Hepatocyte (in vitro differentiated cells): Measurements from ENCODE around the gene GEN1. TPM values are rescaled to one million over a fixed set of nuclear protein-coding genes. Genes with fewer than 3 reads are reported as not detected.

Experiments used
- DNase-seq: peaks from one replicate; pipeline ENCODE4 v3.0.0-alpha.2; 2016; ENCODE audit warnings: low spot score
- H2AFZ ChIP-seq: fragments of 200-600 bp; sonication (generic); 2 replicates; pipeline ENCODE4 v1.6.0; 2016; ENCODE audit warnings: antibody characterized with exemption, mild to moderate bottlenecking
- H3K27ac ChIP-seq: fragments of 200-600 bp; sonication (generic); 2 replicates; pipeline ENCODE4 v1.5.1; 2016; ENCODE audit warnings: mild to moderate bottlenecking
- H3K27me3 ChIP-seq: fragments of 200-600 bp; sonication (generic); 2 replicates; pipeline ENCODE4 v1.6.1; 2016
- H3K36me3 ChIP-seq: fragments of 200-600 bp; sonication (generic); replicated peaks from 2 replicates; pipeline ENCODE4 v1.5.1; 2016; ENCODE audit warnings: low read depth; ENCODE audit not compliant: insufficient read depth
- H3K4me1 ChIP-seq: fragments of 200-600 bp; sonication (generic); 2 replicates; pipeline ENCODE4 v1.5.1; 2016; ENCODE audit warnings: mild to moderate bottlenecking, moderate library complexity; ENCODE audit not compliant: insufficient read depth
- H3K4me2 ChIP-seq: fragments of 200-600 bp; sonication (generic); 2 replicates; pipeline ENCODE4 v1.6.0; 2016
- H3K4me3 ChIP-seq: fragments of 200-600 bp; sonication (generic); 2 replicates; pipeline ENCODE4 v1.5.1; 2016; ENCODE audit warnings: mild to moderate bottlenecking
- H3K79me2 ChIP-seq: fragments of 200-600 bp; sonication (generic); 2 replicates; pipeline ENCODE4 v1.6.0; 2017; ENCODE audit warnings: mild to moderate bottlenecking
- H3K9me2 ChIP-seq: fragments of 200-600 bp; sonication (generic); replicated peaks from 2 replicates; pipeline ENCODE4 v1.6.0; 2017; ENCODE audit warnings: mild to moderate bottlenecking; ENCODE audit not compliant: insufficient read depth
- H3K9me3 ChIP-seq: fragments of 200-600 bp; sonication (generic); 2 replicates; pipeline ENCODE4 v1.5.1; 2016; ENCODE audit warnings: low read depth, mild to moderate bottlenecking
- H4K20me1 ChIP-seq: fragments of 200-600 bp; sonication (generic); 2 replicates; pipeline ENCODE4 v1.6.0; 2016; ENCODE audit warnings: mild to moderate bottlenecking; ENCODE audit not compliant: insufficient read depth, poor library complexity, severe bottlenecking
- EZH2 ChIP-seq: fragments of 200-600 bp; sonication (generic); IDR thresholded peaks from 2 replicates; pipeline ENCODE4 v1.6.1; 2016; ENCODE audit warnings: antibody characterized with exemption, mild to moderate bottlenecking, borderline replicate concordance
- EZH2phosphoT487 ChIP-seq: fragments of 200-600 bp; sonication (generic); IDR thresholded peaks from one replicate; pipeline ENCODE4 v1.6.1; 2018; ENCODE audit warnings: antibody characterized with exemption, mild to moderate bottlenecking, low read depth, moderate library complexity; ENCODE audit not compliant: unreplicated experiment, severe bottlenecking
- WGBS: methylation state at CpG from one replicate; pipeline ENCODE4 v1.1.6; 2016; ENCODE audit warnings: low lambda C conversion rate; ENCODE audit errors: missing lambda C conversion rate; 5-methylcytosine and 5-hydroxymethylcytosine counted together
- polyA plus RNA-seq: library from polyadenylated mRNA; unstranded; fragments of >200 nt; fragmentation: Nextera tagmentation; extraction: Ambion mirVana; gene quantifications from 2 replicates; pipeline ENCODE4 v1.2.1, GENCODE V29; 2016
- total RNA-seq: library from RNA; depleted of rRNA; stranded (reverse); fragments of >200 nt; gene quantifications from 2 replicates; pipeline ENCODE4 v1.2.3, GENCODE V29; 2014
- TF ChIP-seq, protein P1 (sequence below): fragments of 200-600 bp; sonication (generic); IDR thresholded peaks from 2 replicates; pipeline ENCODE4 v1.5.1; 2016; ENCODE audit warnings: antibody characterized with exemption, mild to moderate bottlenecking; ENCODE audit not compliant: poor library complexity

The GEN1 gene
- total and polyA plus RNA-seq, 2 experiments from 2014 or later: 3.2 to 15.7 TPM

DNA sequence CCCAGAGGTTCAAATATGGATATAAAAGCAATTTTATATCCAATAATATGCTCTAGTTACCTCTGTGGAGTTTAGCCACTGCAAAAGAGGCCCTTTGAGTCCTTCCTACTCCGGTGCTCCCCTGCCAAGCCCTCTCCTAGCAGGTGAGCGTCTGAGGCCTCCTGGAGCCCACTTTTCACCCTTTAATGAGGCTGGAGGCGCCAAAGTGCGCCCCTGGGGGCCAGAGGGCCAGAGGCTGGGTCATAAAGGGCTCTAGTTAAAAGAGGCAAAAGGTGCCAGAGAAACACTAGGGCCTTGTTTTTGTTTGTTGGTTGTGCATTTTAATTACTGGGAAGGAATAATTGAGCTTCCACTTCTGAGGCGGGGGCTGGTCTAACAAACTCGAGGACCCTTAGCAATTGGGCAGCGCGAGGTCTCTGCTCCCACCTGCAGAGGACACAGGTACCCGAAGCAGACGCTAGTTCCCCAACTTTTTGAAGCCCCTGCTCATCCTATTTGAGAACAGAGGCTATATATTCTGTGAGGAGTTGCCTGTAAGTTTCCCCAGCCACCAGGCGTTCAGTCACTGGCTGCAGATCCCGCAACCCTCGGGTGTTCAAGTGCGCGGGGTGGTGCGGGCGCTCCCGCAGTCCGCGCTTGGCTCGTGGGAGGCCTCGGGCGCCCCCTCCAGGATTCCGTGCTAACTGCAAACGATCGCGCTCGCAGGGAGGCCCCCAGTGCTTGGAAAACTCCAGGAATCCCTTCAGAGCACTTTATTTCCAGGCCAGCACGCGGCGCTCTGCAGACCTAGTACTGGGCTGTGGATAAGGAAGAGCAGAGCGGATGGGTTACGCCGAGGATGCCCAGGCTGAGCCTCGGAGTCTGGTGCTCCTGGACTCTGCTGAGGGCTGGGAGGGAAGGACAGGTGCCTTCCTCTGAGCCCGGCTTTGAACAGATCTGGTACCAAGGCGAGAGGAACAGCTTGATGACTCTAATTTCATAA is 76.4 kb downstream of the GEN1 start:
- Histone ChIP-seq H2AFZ (peak overlapping the region; percentile 51), H3K9me3 (no peaks in the 10 kb centered on the region), H3K4me1 (peaks cover 3% of the 10 kb centered on the region), H3K27me3 (peaks cover 7% of the 10 kb centered on the region), H3K27ac (no peak overlapping the region), H3K36me3 (no peaks in the 10 kb centered on the region), H3K79me2 (no peaks in the 10 kb centered on the region), H3K4me2 (peak overlapping the region; percentile 79), H3K9me2 (no peaks in the 10 kb centered on the region), H3K4me3 (no peak overlapping the region), H4K20me1 (no peaks in the 10 kb centered on the region)
- peak; percentile 89 for DNase-seq
- 18% methylated on average over 37 of the region's 37 CpGs for WGBS
- TF ChIP-seq, protein P1, sequence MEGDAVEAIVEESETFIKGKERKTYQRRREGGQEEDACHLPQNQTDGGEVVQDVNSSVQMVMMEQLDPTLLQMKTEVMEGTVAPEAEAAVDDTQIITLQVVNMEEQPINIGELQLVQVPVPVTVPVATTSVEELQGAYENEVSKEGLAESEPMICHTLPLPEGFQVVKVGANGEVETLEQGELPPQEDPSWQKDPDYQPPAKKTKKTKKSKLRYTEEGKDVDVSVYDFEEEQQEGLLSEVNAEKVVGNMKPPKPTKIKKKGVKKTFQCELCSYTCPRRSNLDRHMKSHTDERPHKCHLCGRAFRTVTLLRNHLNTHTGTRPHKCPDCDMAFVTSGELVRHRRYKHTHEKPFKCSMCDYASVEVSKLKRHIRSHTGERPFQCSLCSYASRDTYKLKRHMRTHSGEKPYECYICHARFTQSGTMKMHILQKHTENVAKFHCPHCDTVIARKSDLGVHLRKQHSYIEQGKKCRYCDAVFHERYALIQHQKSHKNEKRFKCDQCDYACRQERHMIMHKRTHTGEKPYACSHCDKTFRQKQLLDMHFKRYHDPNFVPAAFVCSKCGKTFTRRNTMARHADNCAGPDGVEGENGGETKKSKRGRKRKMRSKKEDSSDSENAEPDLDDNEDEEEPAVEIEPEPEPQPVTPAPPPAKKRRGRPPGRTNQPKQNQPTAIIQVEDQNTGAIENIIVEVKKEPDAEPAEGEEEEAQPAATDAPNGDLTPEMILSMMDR: peak; percentile 89
- no peak for TF ChIP-seq EZH2

DNA sequence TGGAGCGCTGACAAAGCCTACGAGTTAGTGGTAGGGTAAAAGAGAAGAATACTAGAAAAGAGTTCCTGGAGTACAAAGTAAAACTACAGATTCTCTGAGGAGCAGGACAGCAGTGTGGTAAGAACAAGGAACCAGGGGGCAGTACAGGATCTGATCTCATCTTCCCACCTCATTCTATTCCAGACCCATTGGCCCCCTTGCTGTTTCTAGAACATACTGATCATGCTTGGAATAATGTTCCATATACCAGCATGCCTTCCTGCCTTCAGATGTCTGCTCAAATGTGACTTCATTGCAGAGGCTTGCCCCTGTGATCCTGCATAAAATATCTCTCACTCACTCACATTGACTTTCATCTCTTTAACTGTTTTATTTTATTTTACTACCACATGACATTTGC is 81.6 kb downstream of the GEN1 start:
- TF ChIP-seq, protein P1: no peak
- TF ChIP-seq EZH2phosphoT487 (no peak), EZH2 (no peak)
- no peak overlapping the region for H3K27ac ChIP-seq
- no peak overlapping the region for H2AFZ ChIP-seq
- no peaks in the 10 kb centered on the region for H3K9me2 ChIP-seq
- no peaks in the 10 kb centered on the region for H3K79me2 ChIP-seq
- no peak for DNase-seq
- peaks cover 3% of the 10 kb centered on the region for H3K4me1 ChIP-seq
- H3K27me3 ChIP-seq: no peaks in the 10 kb centered on the region
- H3K36me3 ChIP-seq: no peaks in the 10 kb centered on the region
- no peak overlapping the region for H3K4me3 ChIP-seq
- no peaks in the 10 kb centered on the region for H3K9me3 ChIP-seq
- no peaks in the 10 kb centered on the region for H4K20me1 ChIP-seq
- H3K4me2 ChIP-seq: no peak overlapping the region
- WGBS: 75% methylated on average over 2 of the region's 2 CpGs

Other genes with a start within 250 kb of the GEN1 start
- 0.24 and 0.40 TPM in 2 replicates for gene RAD51AP2, start 235.7 kb upstream of the GEN1 start, total RNA-seq
- 0.21 and 0.35 TPM in 2 replicates for gene RAD51AP2, start 235.7 kb upstream of the GEN1 start, polyA plus RNA-seq
- 9.4 and 12.1 TPM in 2 replicates for gene VSNL1, start 213.4 kb upstream of the GEN1 start, total RNA-seq
- 9.4 and 16.0 TPM in 2 replicates for gene VSNL1, start 213.4 kb upstream of the GEN1 start, polyA plus RNA-seq
- gene SMC6, start 328 bp upstream of the GEN1 start, total RNA-seq: 13.4 and 18.2 TPM in 2 replicates
- gene SMC6, start 328 bp upstream of the GEN1 start, polyA plus RNA-seq: 7.1 and 8.9 TPM in 2 replicates
- not detected in 2 replicates for gene MSGN1, start 62.3 kb downstream of the GEN1 start, total RNA-seq
- not detected in 2 replicates for gene MSGN1, start 62.3 kb downstream of the GEN1 start, polyA plus RNA-seq
- gene KCNS3, start 124.5 kb downstream of the GEN1 start, total RNA-seq: 4.8 and 5.1 TPM in 2 replicates
- gene KCNS3, start 124.5 kb downstream of the GEN1 start, polyA plus RNA-seq: 2.7 and 4.8 TPM in 2 replicates